Common myeloid progenitor, CD34-positive (primary cell): ENCODE results near the gene LRMDA.

Experiments
- CTCF ChIA-PET: fragments of 350-600 bp; sonication (Branson Sonifier 250); formaldehyde crosslinking; loops from one replicate; lab custom pipeline; 2021; ENCODE audit warnings: antibody characterized with exemption; lab: Charles Lee
- POLR2A ChIA-PET: fragments of 350-600 bp; sonication (Branson Sonifier 250); formaldehyde crosslinking; loops from one replicate; lab custom pipeline; 2021; ENCODE audit warnings: antibody characterized with exemption; lab: Charles Lee
- DNase-seq, 3 donors: peaks; one replicate each; pipeline versions ENCODE4 v3.0.0 to v3.0.0-alpha.2; 2013
- H3K27ac ChIP-seq, 2 experiments: 1 replicate in 1 of 2; 2 replicates in 1 of 2; pipeline ENCODE4 v1.7.0; 2013; ENCODE audit warnings: inconsistent platforms in 2 of 2, low read length in 2 of 2, mild to moderate bottlenecking in 2 of 2, low read depth in 1 of 2, moderate library complexity in 1 of 2; ENCODE audit not compliant: severe bottlenecking in 2 of 2, insufficient read depth in 1 of 2, poor library complexity in 1 of 2
- H3K27me3 ChIP-seq, 5 experiments: replicated peaks in 2 of 5; 1 replicate in 3 of 5; 2 replicates in 2 of 5; pipeline versions ENCODE4 v1.6.1 to v1.7.0; 2013; ENCODE audit warnings: low read length in 4 of 5, mild to moderate bottlenecking in 2 of 5, moderate library complexity in 2 of 5, inconsistent platforms in 1 of 5; ENCODE audit not compliant: insufficient read depth in 5 of 5, control insufficient read depth in 4 of 5
- H3K36me3 ChIP-seq, 4 experiments: 1 replicate in 2 of 4; 2 replicates in 2 of 4; pipeline versions ENCODE4 v1.6.1 to v1.7.0; 2013; ENCODE audit warnings: low read length in 3 of 4, control low read depth in 1 of 4, mild to moderate bottlenecking in 1 of 4; ENCODE audit not compliant: control insufficient read depth in 4 of 4, insufficient read depth in 4 of 4
- H3K4me1 ChIP-seq, 4 experiments: 1 replicate in 3 of 4; 2 replicates in 1 of 4; pipeline versions ENCODE4 v1.6.1 to v1.7.1; 2013; ENCODE audit warnings: low read length in 3 of 4, mild to moderate bottlenecking in 3 of 4, control low read depth in 1 of 4, inconsistent platforms in 1 of 4, moderate library complexity in 1 of 4; ENCODE audit not compliant: control insufficient read depth in 4 of 4, insufficient read depth in 4 of 4; ENCODE audit errors: control extremely low read depth in 1 of 4
- H3K4me3 ChIP-seq, 7 experiments: 1 replicate in 4 of 7; 2 replicates in 3 of 7; pipeline versions ENCODE4 v1.5.1 to v1.7.0; 2013; ENCODE audit warnings: mild to moderate bottlenecking in 7 of 7, low read length in 6 of 7, moderate library complexity in 6 of 7, inconsistent platforms in 2 of 7, low read depth in 2 of 7, control low read depth in 1 of 7; ENCODE audit not compliant: insufficient read depth in 4 of 7, control insufficient read depth in 1 of 7; ENCODE audit errors: extremely low read depth in 1 of 7
- H3K9me3 ChIP-seq, 5 experiments: 1 replicate in 4 of 5; 2 replicates in 1 of 5; pipeline versions ENCODE4 v1.6.1 to v1.7.1; 2013; ENCODE audit warnings: low read length in 4 of 5, mild to moderate bottlenecking in 2 of 5, inconsistent platforms in 1 of 5, low read depth in 1 of 5, moderate library complexity in 1 of 5; ENCODE audit not compliant: control insufficient read depth in 4 of 5, insufficient read depth in 2 of 5; ENCODE audit errors: control extremely low read depth in 1 of 5
- WGBS: methylation state at CpG from one replicate; pipeline ENCODE4 v1.1.5; 2013; ENCODE audit not compliant: insufficient coverage; 5-methylcytosine and 5-hydroxymethylcytosine counted together

The LRMDA gene

DNA sequence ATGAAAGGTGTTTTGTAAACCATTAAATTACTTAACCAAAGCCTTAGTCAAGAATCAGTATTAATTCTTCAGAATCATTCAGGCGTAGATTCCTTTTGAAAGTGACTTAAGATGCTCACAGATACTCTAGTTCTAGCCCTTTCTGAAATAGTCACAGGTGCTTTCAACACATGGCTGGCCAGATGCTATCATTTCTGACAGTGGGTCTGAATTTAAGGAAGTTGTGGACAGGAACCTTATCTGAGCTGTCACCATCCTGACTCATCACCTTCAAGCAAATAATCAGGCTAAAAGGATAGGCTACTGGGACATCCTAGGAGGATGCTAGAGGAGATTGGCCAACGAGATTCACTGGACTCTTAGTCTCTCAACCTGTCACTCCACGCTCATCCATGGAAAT lies 501.5 kb downstream of the LRMDA start:
- DNase-seq: peak; percentile 16 to 78 (median 62)
- no peaks in the 10 kb centered on the region for H3K9me3 ChIP-seq
- H3K27ac ChIP-seq: no peak overlapping the region
- ChIA-PET POLR2A (no interaction called here), CTCF (no interaction called here)
- peaks cover 8 to 24% (median 13%) of the 10 kb centered on the region in 4 experiments for H3K4me1 ChIP-seq
- 83% methylated on average over 2 of the region's 3 CpGs for WGBS
- H3K36me3 ChIP-seq: no peaks in the 10 kb centered on the region
- no peaks in the 10 kb centered on the region for H3K27me3 ChIP-seq
- no peak overlapping the region for H3K4me3 ChIP-seq

GRCh38 chr10:75935240-75935639 lies 503.8 kb downstream of the LRMDA start:
- no peaks in the 10 kb centered on the region for H3K36me3 ChIP-seq
- H3K27me3 ChIP-seq: no peaks in the 10 kb centered on the region
- POLR2A ChIA-PET: no interaction called here
- peak; percentile 14 to 77 (median 59) for DNase-seq
- peaks cover 8 to 24% (median 13%) of the 10 kb centered on the region in 4 experiments for H3K4me1 ChIP-seq
- CTCF ChIA-PET: no interaction called here
- WGBS: 0% methylated on average over 2 of the region's 3 CpGs
- H3K27ac ChIP-seq: no peak overlapping the region
- H3K9me3 ChIP-seq: no peaks in the 10 kb centered on the region
- peak overlapping the region in 2 of 7 experiments; percentile 20 to 32 for H3K4me3 ChIP-seq

DNA sequence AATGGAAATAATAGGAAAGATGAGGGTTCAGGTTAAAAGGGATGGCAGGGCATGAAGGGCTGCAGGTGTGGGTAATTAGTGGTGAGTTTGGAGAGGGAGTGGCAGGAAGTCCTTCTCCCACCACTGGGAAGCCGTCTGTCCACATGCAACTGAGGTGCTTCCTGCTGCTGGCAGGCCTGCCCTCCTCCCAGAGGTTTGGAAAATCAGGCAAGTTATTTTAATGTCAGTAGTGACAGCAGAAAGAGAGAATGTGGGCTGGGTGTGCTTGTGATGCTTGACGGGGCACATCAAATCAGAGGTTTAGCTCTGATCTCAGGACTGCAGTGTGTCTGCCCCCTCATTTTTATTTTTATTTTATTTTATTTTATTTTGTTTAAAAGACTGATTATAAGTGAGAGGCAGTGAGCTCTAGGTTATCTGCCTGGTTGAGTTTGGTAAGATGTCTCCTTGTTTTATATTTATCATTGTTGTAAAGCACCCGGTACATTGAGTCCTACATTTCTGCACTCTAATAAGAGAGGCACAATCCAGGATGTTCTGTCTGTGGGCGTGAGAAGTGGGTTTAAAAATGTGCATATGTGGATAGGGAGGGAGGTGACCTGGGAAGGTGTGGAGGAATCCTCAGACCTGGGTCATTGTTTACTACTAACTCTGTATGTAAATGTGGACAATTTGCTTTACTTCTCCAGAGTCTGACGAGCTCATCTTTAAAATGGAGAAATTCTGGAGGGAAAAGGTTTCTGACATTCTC lies 504.4 kb downstream of the LRMDA start:
- peaks cover 8 to 24% (median 13%) of the 10 kb centered on the region in 4 experiments for H3K4me1 ChIP-seq
- H3K36me3 ChIP-seq: no peaks in the 10 kb centered on the region
- H3K4me3 ChIP-seq: peak overlapping the region in 1 of 7 experiments; percentile 32
- no peaks in the 10 kb centered on the region for H3K9me3 ChIP-seq
- ChIA-PET POLR2A (no interaction called here), CTCF (no interaction called here)
- peak in 1 of 3 donors; percentile 17 for DNase-seq
- 100% methylated on average over 1 of the region's 5 CpGs for WGBS
- H3K27ac ChIP-seq: no peak overlapping the region
- no peaks in the 10 kb centered on the region for H3K27me3 ChIP-seq

DNA sequence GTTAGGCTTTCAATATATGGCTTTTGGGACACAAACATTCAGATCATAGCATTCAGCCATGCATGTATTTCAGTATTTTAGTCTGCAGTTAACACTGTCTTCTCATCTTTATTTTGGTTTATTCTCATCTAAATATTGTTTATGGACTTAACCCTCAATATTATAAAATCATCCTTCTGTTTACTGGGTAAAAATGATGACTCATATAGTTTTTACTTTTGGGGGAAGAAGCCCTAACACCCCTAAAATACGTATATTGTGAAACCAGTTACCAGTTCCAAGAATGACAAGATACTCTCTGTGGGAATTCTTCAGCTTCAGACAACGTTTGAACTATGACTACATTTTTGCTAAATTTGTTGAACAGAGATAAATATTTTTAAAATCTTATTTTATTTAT lies 505.4 kb downstream of the LRMDA start:
- CTCF ChIA-PET: no interaction called here
- Histone ChIP-seq H3K27me3 (no peaks in the 10 kb centered on the region), H3K27ac (no peak overlapping the region), H3K36me3 (no peaks in the 10 kb centered on the region), H3K4me3 (no peak overlapping the region), H3K9me3 (no peaks in the 10 kb centered on the region), H3K4me1 (peaks cover 8 to 24% (median 13%) of the 10 kb centered on the region in 4 experiments)
- POLR2A ChIA-PET: no interaction called here
- no peak for DNase-seq
- WGBS: no CpG with 5 or more reads among the region's 2 CpGs

- ChIA-PET POLR2A (no interaction called here), CTCF (interaction anchor here (0.9 to 1.2 kb wide), 2 partner anchors 16 to 28 kb away, joined by 3 read pairs; no protein-coding TSS in a partner anchor)
- Histone ChIP-seq H3K36me3 (no peaks in the 10 kb centered on the region), H3K27me3 (no peaks in the 10 kb centered on the region), H3K4me1 (peaks cover 8 to 24% (median 13%) of the 10 kb centered on the region in 4 experiments), H3K4me3 (no peak overlapping the region), H3K9me3 (peaks cover 0 to 4% (median 0%) of the 10 kb centered on the region in 5 experiments), H3K27ac (no peak overlapping the region)
- no peak for DNase-seq
- 100% methylated on average over 1 of the region's 2 CpGs for WGBS
These were observed 506.4 kb downstream of the LRMDA start for GRCh38 chr10:75937823-75938222.

DNA sequence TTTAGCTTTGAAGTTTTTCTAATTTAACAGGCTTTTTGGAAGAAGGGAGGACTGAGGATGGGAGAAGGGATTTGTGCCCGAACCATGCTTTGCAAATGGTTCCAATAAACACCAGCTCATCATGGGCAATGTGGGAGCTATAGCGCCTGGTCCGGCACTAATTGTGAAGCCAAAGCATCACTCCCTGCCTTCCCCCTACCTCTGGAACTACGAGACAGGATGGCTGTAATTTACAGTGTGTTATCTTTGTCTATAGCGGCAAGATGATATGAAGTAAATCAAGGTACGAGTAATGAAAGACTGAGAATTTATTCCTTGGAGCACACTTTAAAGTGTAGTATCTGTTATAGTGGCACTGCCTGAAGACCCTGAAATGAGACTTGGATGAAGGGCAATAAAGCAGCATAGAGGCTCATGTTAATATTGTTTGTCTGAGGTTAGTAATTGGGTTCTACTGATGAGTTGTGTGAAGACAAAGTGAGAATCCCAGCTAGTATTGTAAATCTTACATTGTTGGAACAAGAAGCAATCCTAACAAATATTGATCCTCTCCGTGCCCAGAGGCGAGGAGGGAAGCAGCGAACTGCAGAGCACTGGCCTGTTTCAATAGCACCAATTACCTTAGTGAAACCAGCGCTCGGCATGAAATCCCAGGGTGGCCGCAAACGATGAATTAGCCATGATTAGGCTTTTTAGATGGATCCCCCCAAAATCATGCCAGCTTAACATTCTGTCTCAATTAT lies 507.1 kb downstream of the LRMDA start:
- ChIA-PET POLR2A (no interaction called here), CTCF (interaction anchor here (0.9 to 1.2 kb wide), 2 partner anchors 17 to 29 kb away, joined by 3 read pairs; no protein-coding TSS in a partner anchor)
- Histone ChIP-seq H3K27me3 (no peaks in the 10 kb centered on the region), H3K36me3 (no peaks in the 10 kb centered on the region), H3K4me1 (peaks cover 8 to 16% (median 13%) of the 10 kb centered on the region in 4 experiments), H3K4me3 (no peak overlapping the region), H3K9me3 (peaks cover 0 to 8% (median 0%) of the 10 kb centered on the region in 5 experiments), H3K27ac (no peak overlapping the region)
- WGBS: 95% methylated on average over 11 of the region's 13 CpGs
- no peak for DNase-seq

DNA sequence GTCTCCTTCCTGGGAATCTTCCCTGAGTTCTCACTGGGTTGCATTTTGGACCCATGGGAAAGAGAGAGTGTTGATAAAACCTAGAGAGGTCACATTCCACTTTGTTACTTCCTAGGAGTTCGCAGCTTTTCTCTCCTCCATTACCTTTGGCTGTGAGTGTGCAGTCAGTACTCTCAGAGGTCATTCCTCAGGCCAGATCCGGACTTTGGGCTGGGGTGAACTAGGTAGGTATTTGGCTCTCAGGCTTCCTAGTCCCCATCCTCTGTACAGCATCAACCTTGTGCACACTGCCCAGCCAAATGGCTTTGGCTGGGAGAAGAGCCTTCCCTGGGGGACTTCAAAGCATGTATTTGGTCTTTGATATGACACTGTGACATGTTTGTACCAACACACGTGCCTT lies 508.1 kb downstream of the LRMDA start:
- peaks cover 8 to 16% (median 12%) of the 10 kb centered on the region in 4 experiments for H3K4me1 ChIP-seq
- 88% methylated on average over 1 of the region's 3 CpGs for WGBS
- H3K27me3 ChIP-seq: no peaks in the 10 kb centered on the region
- no peaks in the 10 kb centered on the region for H3K36me3 ChIP-seq
- peaks cover 0 to 17% (median 0%) of the 10 kb centered on the region in 5 experiments for H3K9me3 ChIP-seq
- CTCF ChIA-PET: interaction anchor here (0.6 kb wide), 1 partner anchor 616 kb away, joined by 3 read pairs; no protein-coding TSS in a partner anchor
- H3K4me3 ChIP-seq: no peak overlapping the region
- POLR2A ChIA-PET: no interaction called here
- no peak overlapping the region for H3K27ac ChIP-seq
- DNase-seq: no peak
